HCT116 (cell line): Measurements from ENCODE around the gene MVK. TPM values are rescaled to one million over a fixed set of nuclear protein-coding genes. Genes with fewer than 3 reads are reported as not detected.

Experiments used
- ATAC-seq: fragments of 200-7000 bp; cut with Tn5 transposase; 2 replicates; pipeline ENCODE4 v1.9.1; 2020; ENCODE audit warnings: mild to moderate bottlenecking, moderate library complexity
- BruUV-seq: library from RNA; stranded (reverse); fragments of 400-500 nt; replicated peaks from 2 replicates; lab custom pipeline; 2021; lab: Mats Ljungman, UMichigan
- CTCF ChIA-PET: fragments of 300-600 bp; sonication (Branson Sonifier 250); formaldehyde crosslinking; loops from one replicate; lab custom pipeline; 2021; ENCODE audit warnings: antibody characterized with exemption; lab: Charles Lee
- POLR2A ChIA-PET: fragments of 300-600, 350-600 bp; sonication (Branson Sonifier 250); formaldehyde crosslinking; loops from one replicate; lab custom pipeline; 2021; ENCODE audit warnings: antibody characterized with exemption; lab: Charles Lee
- RAD21 ChIA-PET, 2 experiments: fragments of 300-600 bp; sonication (Branson Sonifier 250); formaldehyde crosslinking; loops; one replicate each; lab custom pipeline; 2023; ENCODE audit warnings: low total read pairs in 2 of 2; ENCODE audit not compliant: uncharacterized antibody in 2 of 2, unreplicated experiment in 2 of 2, low non-redundant PET in 1 of 2; lab: Charles Lee
- DNase-seq: peaks from one replicate; pipeline ENCODE4 v3.0.0-alpha.2; 2010; ENCODE audit warnings: low read depth, low spot score
- H2AFZ ChIP-seq: fragments of 200-600 bp; shearing (Covaris generic), sonication (generic); 2 replicates; pipeline ENCODE4 v1.6.1; 2017; ENCODE audit warnings: low read depth, mixed run types, mixed read lengths, antibody characterized with exemption, low read length; ENCODE audit not compliant: poor library complexity, severe bottlenecking
- H3K27ac ChIP-seq: 2 replicates; pipeline ENCODE4 v1.5.1; 2012; ENCODE audit warnings: low read depth, low read length
- H3K27me3 ChIP-seq: fragments of 200-600 bp; sonication (generic); 2 replicates; pipeline ENCODE4 v1.6.1; 2016; ENCODE audit warnings: mixed run types, low read length, mixed read lengths; ENCODE audit not compliant: insufficient read depth
- H3K36me3 ChIP-seq, 2 experiments: fragments of 200-500 bp in 1 of 2; fragments of 200-600 bp in 1 of 2; sonication (Bioruptor generic) in 1 of 2; sonication (generic) in 1 of 2; 2 replicates each; pipeline versions ENCODE4 v1.5.1 to v1.6.1; 2014 to 2016; ENCODE audit warnings: low read length in 2 of 2, inconsistent platforms in 1 of 2, mixed read lengths in 1 of 2, mixed run types in 1 of 2; ENCODE audit not compliant: insufficient read depth in 2 of 2, control insufficient read depth in 1 of 2
- H3K4me1 ChIP-seq, 2 experiments: fragments of 200-600 bp in 1 of 2; sonication (generic) in 1 of 2; 2 replicates each; pipeline versions ENCODE4 v1.5.1 to v1.6.1; 2012 to 2017; ENCODE audit warnings: low read length in 2 of 2, inconsistent platforms in 1 of 2, mild to moderate bottlenecking in 1 of 2, mixed read lengths in 1 of 2, mixed run types in 1 of 2, moderate library complexity in 1 of 2; ENCODE audit not compliant: insufficient read depth in 2 of 2, control insufficient read depth in 1 of 2
- H3K4me2 ChIP-seq: fragments of 200-600 bp; sonication (generic); 2 replicates; pipeline ENCODE4 v1.6.1; 2017; ENCODE audit warnings: mixed run types, low read length, mixed read lengths
- H3K4me3 ChIP-seq, 2 experiments: fragments of 200-600 bp in 1 of 2; sonication (generic) in 1 of 2; replicated peaks in 1 of 2; 2 replicates each; pipeline ENCODE4 v1.5.1; 2011 to 2016; ENCODE audit warnings: low read length in 2 of 2, control low read depth in 1 of 2, low read depth in 1 of 2, mild to moderate bottlenecking in 1 of 2, mixed read lengths in 1 of 2, mixed run types in 1 of 2
- H3K79me2 ChIP-seq: fragments of 200-600 bp; sonication (generic); 2 replicates; pipeline ENCODE4 v1.6.1; 2017; ENCODE audit warnings: mild to moderate bottlenecking, mixed run types, low read length, moderate library complexity, mixed read lengths; ENCODE audit not compliant: insufficient read depth
- H3K9ac ChIP-seq: fragments of 200-600 bp; sonication (generic); 2 replicates; pipeline ENCODE4 v1.6.1; 2016; ENCODE audit warnings: low read length, mixed read lengths
- H3K9me2 ChIP-seq: fragments of 200-600 bp; sonication (generic), shearing (Covaris generic); 2 replicates; pipeline ENCODE4 v1.6.1; 2017; ENCODE audit warnings: mixed run types, mild to moderate bottlenecking, moderate library complexity; ENCODE audit not compliant: insufficient read depth
- H3K9me3 ChIP-seq, 2 experiments: fragments of 200-500 bp in 1 of 2; fragments of 200-600 bp in 1 of 2; sonication (Bioruptor generic) in 1 of 2; sonication (generic) in 1 of 2; 2 replicates each; pipeline ENCODE4 v1.6.1; 2014 to 2017; ENCODE audit warnings: low read length in 2 of 2, mixed read lengths in 2 of 2, inconsistent platforms in 1 of 2, low read depth in 1 of 2, mild to moderate bottlenecking in 1 of 2, mixed run types in 1 of 2, moderate library complexity in 1 of 2; ENCODE audit not compliant: control insufficient read depth in 1 of 2, insufficient read depth in 1 of 2
- H4K20me1 ChIP-seq: fragments of 200-600 bp; sonication (generic), shearing (Covaris generic); 2 replicates; pipeline ENCODE4 v1.6.1; 2017; ENCODE audit warnings: mixed run types, mild to moderate bottlenecking, moderate library complexity; ENCODE audit not compliant: insufficient read depth
- EZH2phosphoT487 ChIP-seq: fragments of 200-600 bp; IDR thresholded peaks from 2 replicates; pipeline ENCODE4 v1.6.1; 2018; ENCODE audit warnings: antibody characterized with exemption, borderline replicate concordance
- FOSL1 ChIP-seq: IDR thresholded peaks from 2 replicates; pipeline ENCODE4 v1.6.1; 2012; ENCODE audit warnings: low read depth
- POLR2A ChIP-seq: IDR thresholded peaks from 2 replicates; pipeline ENCODE4 v1.7.0; 2011; ENCODE audit warnings: borderline replicate concordance; ENCODE audit not compliant: insufficient read depth, insufficient read length; ENCODE audit errors: extremely low read depth
- REST ChIP-seq: IDR thresholded peaks from 2 replicates; pipeline ENCODE4 v1.6.1; 2012; ENCODE audit warnings: low read depth
- YY1 ChIP-seq: IDR thresholded peaks from 2 replicates; pipeline ENCODE4 v1.6.1; 2011; ENCODE audit warnings: low read length, low read depth, moderate library complexity, mild to moderate bottlenecking; ENCODE audit not compliant: insufficient replicate concordance; ENCODE audit errors: extremely low read depth
- intact Hi-C: fragments of 100-400 bp; cut with micrococcal nuclease; formaldehyde crosslinking; loops from 2 replicates; pipeline ENCODE4 v1.10.0; 2022
- total RNA-seq: library from RNA; stranded (reverse); gene quantifications from one replicate; pipeline ENCODE4 v1.2.1, GENCODE V29; 2021; ENCODE audit not compliant: unreplicated experiment

Gene MVK
- total RNA-seq, 1 experiment from 2014 or later = 17.3 TPM

- no peak for TF ChIP-seq POLR2A
These were observed 3.7 kb downstream of the MVK start (continued) for GRCh38 chr12:109577311-109577710.

GRCh38 chr12:109578330-109578927 lies 4.8 kb downstream of the MVK start:
- ChIA-PET CTCF (no interaction called here), RAD21 (no interaction called here), POLR2A (no interaction called here)
- no peaks in the 10 kb centered on the region for H3K9me2 ChIP-seq
- peaks cover 11 to 24% of the 10 kb centered on the region in 2 experiments for H3K4me1 ChIP-seq
- BruUV-seq = no TSS peak
- no peak overlapping the region for H3K9ac ChIP-seq
- no peaks in the 10 kb centered on the region for H3K79me2 ChIP-seq
- H3K9me3 ChIP-seq = no peaks in the 10 kb centered on the region
- intact Hi-C loops = no loop called here
- ATAC-seq (no peak), DNase-seq (no peak)
- H3K4me2 ChIP-seq = no peak overlapping the region
- no peak overlapping the region for H3K4me3 ChIP-seq
- peaks cover 9% of the 10 kb centered on the region in 2 experiments; a peak in 1 of 4 replicates for H3K36me3 ChIP-seq
- H3K27ac ChIP-seq = no peak overlapping the region
- TF ChIP-seq EZH2phosphoT487 (no peak), YY1 (no peak), POLR2A (no peak), FOSL1 (no peak), REST (no peak)
- H3K27me3 ChIP-seq = no peaks in the 10 kb centered on the region
- H4K20me1 ChIP-seq = no peaks in the 10 kb centered on the region
- no peak overlapping the region for H2AFZ ChIP-seq
